K562 (cell line): ENCODE results near the gene VPS45. TPM values are rescaled to one million over a fixed set of nuclear protein-coding genes. Genes with fewer than 3 reads are reported as not detected.

ENCODE experiments used
- ATAC-seq: fragments of 200-7000 bp; cut with Tn5 transposase; 3 replicates; pipeline ENCODE4 v1.9.1; 2020; ENCODE audit warnings: moderate library complexity
- BruUV-seq: library from RNA; stranded (reverse); fragments of 400-500 nt; replicated peaks from 2 replicates; lab custom pipeline; 2021; lab: Mats Ljungman, UMichigan
- CTCF ChIA-PET: fragments of 300-600 bp; formaldehyde crosslinking; extraction: SDS; loops from one replicate; lab custom pipeline; 2021; ENCODE audit warnings: low intra/inter-chr PET ratio; lab: Yijun Ruan, JAX
- POLR2A ChIA-PET: fragments of 300-600, 350-650 bp; sonication (Branson Sonifier 250); formaldehyde crosslinking; extraction: SDS; loops from one replicate; lab custom pipeline; 2021; ENCODE audit warnings: antibody characterized with exemption, inconsistent platforms; lab: Yijun Ruan, JAX
- DNase-seq, 4 experiments: peaks; one replicate each; pipeline versions ENCODE4 v3.0.0 to v3.0.0-alpha.2; 2011 to 2018; ENCODE audit warnings: low spot score in 3 of 4, mixed read lengths in 3 of 4; ENCODE audit errors: extremely low read depth in 1 of 4
- FAIRE-seq: peaks from 2 replicates; lab custom pipeline; 2011; peaks lifted over from hg19 to GRCh38; lab: Jason Lieb, UNC
- H2AFZ ChIP-seq: 2 replicates; pipeline ENCODE4 v1.6.0; 2011; ENCODE audit warnings: low read depth, low read length, control low read depth, inconsistent platforms
- H3K27ac ChIP-seq: fragments of 200-600 bp; 3 replicates; pipeline ENCODE4 v1.8.0; 2011; ENCODE audit warnings: low read depth, mild to moderate bottlenecking, control low read depth, inconsistent platforms, low read length, moderate library complexity, mixed read lengths; ENCODE audit errors: extremely low read depth
- H3K27me3 ChIP-seq, 2 experiments: fragments of 300-600 bp in 1 of 2; 2 replicates in 1 of 2; 3 replicates in 1 of 2; pipeline versions ENCODE4 v1.6.0 to v1.8.0; 2011; ENCODE audit warnings: inconsistent platforms in 2 of 2, low read length in 2 of 2, mild to moderate bottlenecking in 1 of 2, mixed read lengths in 1 of 2, moderate library complexity in 1 of 2; ENCODE audit not compliant: control insufficient read depth in 2 of 2, insufficient read depth in 2 of 2
- H3K36me3 ChIP-seq: fragments of 300-600 bp; 3 replicates; pipeline ENCODE4 v1.8.0; 2011; ENCODE audit warnings: mild to moderate bottlenecking, low read length, inconsistent platforms; ENCODE audit not compliant: control insufficient read depth, insufficient read depth
- H3K4me1 ChIP-seq, 2 experiments: fragments of 200-600 bp in 1 of 2; replicated peaks in 1 of 2; 2 replicates in 1 of 2; 3 replicates in 1 of 2; pipeline versions ENCODE4 v1.5.1 to v1.8.0; 2011; ENCODE audit warnings: inconsistent platforms in 2 of 2, low read length in 2 of 2, mild to moderate bottlenecking in 1 of 2, mixed read lengths in 1 of 2, moderate library complexity in 1 of 2; ENCODE audit not compliant: control insufficient read depth in 2 of 2, insufficient read depth in 2 of 2
- H3K4me2 ChIP-seq: 2 replicates; pipeline ENCODE4 v1.6.1; 2011; ENCODE audit warnings: low read length, control low read depth, inconsistent platforms, mixed read lengths; ENCODE audit not compliant: insufficient read depth
- H3K4me3 ChIP-seq: fragments of 200-600 bp; sonication (generic), shearing (Covaris generic); 2 replicates; pipeline ENCODE4 v1.5.1; 2016; ENCODE audit warnings: control low read depth, inconsistent platforms
- H3K79me2 ChIP-seq: fragments of 200-600 bp; 3 replicates; pipeline ENCODE4 v1.8.0; 2011; ENCODE audit warnings: low read length, inconsistent platforms; ENCODE audit not compliant: control insufficient read depth, insufficient read depth
- H3K9ac ChIP-seq, 2 experiments: 2 replicates each; pipeline versions ENCODE4 v1.6.0 to v1.6.1; 2011; ENCODE audit warnings: low read depth in 2 of 2, low read length in 2 of 2, control low read depth in 1 of 2, inconsistent platforms in 1 of 2, mild to moderate bottlenecking in 1 of 2, mixed read lengths in 1 of 2; ENCODE audit not compliant: insufficient read depth in 1 of 2
- H3K9me1 ChIP-seq: one replicate; pipeline ENCODE4 v1.6.0; 2011; ENCODE audit warnings: inconsistent platforms, mild to moderate bottlenecking, low read length, moderate library complexity; ENCODE audit not compliant: control insufficient read depth, insufficient read depth
- H3K9me3 ChIP-seq: replicated peaks from 2 replicates; pipeline ENCODE4 v1.5.1; 2011; ENCODE audit warnings: low read depth, low read length, inconsistent platforms; ENCODE audit not compliant: control insufficient read depth, insufficient read depth
- H4K20me1 ChIP-seq: replicated peaks from 2 replicates; pipeline ENCODE4 v1.6.1; 2011; ENCODE audit warnings: low read length, inconsistent platforms, mixed read lengths; ENCODE audit not compliant: control insufficient read depth, insufficient read depth
- COPS2 ChIP-seq: fragments of 450-650 bp; conservative IDR thresholded peaks from 2 replicates; pipeline ENCODE4 v1.6.1; 2016; ENCODE audit warnings: mild to moderate bottlenecking, moderate library complexity
- HEY1 ChIP-seq: fragments of 250-450 bp; sonication (Bioruptor Pico); IDR thresholded peaks from 2 replicates; pipeline ENCODE4 v1.5.0; 2020; ENCODE audit warnings: mild to moderate bottlenecking, moderate library complexity, borderline replicate concordance
- KHSRP ChIP-seq: fragments of 450-650 bp; IDR thresholded peaks from 2 replicates; pipeline ENCODE4 v1.6.1; 2017
- MBD1 ChIP-seq: fragments of 250-450 bp; sonication (Bioruptor Pico); IDR thresholded peaks from 2 replicates; pipeline ENCODE4 v1.8.0; 2022; ENCODE audit warnings: inconsistent platforms
- SMAD3 ChIP-seq: fragments of 450-650 bp; formaldehyde crosslinking; conservative IDR thresholded peaks from 2 replicates; pipeline ENCODE4 v1.4.0; 2020; ENCODE audit warnings: mild to moderate bottlenecking
- SMC3 ChIP-seq: conservative IDR thresholded peaks from 2 replicates; pipeline ENCODE4 v1.6.1; 2011; ENCODE audit warnings: low read depth, low read length, improper control_type of control experiment; ENCODE audit not compliant: insufficient read depth
- ZBTB1 ChIP-seq: sonication (generic); formaldehyde crosslinking; IDR thresholded peaks from 2 replicates; pipeline ENCODE4 v1.8.1; 2023; ENCODE audit warnings: missing genetic modification reagents, low read depth, mild to moderate bottlenecking, borderline replicate concordance
- ZFP30 ChIP-seq: fragments of 250-450 bp; sonication (Bioruptor Pico); IDR thresholded peaks from 2 replicates; pipeline ENCODE4 v1.8.0; 2022; ENCODE audit warnings: moderate library complexity, mild to moderate bottlenecking, inconsistent platforms, borderline replicate concordance
- ZFX ChIP-seq: sonication (generic); formaldehyde crosslinking; IDR thresholded peaks from 2 replicates; pipeline ENCODE4 v1.8.0; 2022; ENCODE audit warnings: mild to moderate bottlenecking, missing genetic modification reagents, moderate library complexity
- ZNF436 ChIP-seq: fragments of 250-450, 450-650 bp; sonication (Bioruptor Pico); formaldehyde crosslinking; IDR thresholded peaks from 2 replicates; pipeline ENCODE4 v1.7.0; 2020; ENCODE audit warnings: mild to moderate bottlenecking
- ZNF583 ChIP-seq: fragments of 250-450 bp; sonication (Bioruptor Pico); IDR thresholded peaks from 2 replicates; pipeline ENCODE4 v1.4.0; 2020
- WGBS: fragments of 100-300 bp; shearing (Covaris generic); methylation state at CpG from one replicate; pipeline ENCODE4 v1.1.6; 2016; ENCODE audit warnings: low coverage, mixed read lengths; ENCODE audit not compliant: insufficient coverage; ENCODE audit errors: missing lambda C conversion rate; 5-methylcytosine and 5-hydroxymethylcytosine counted together
- in situ Hi-C: fragments of 300-500 bp; cut with MboI; formaldehyde crosslinking; loops from 4 replicates; pipeline ENCODE4 v1.15.0; 2018; ENCODE audit warnings: inconsistent platforms, mixed read lengths
- intact Hi-C: fragments of 100-400 bp; cut with micrococcal nuclease; formaldehyde crosslinking; loops from 2 replicates; pipeline ENCODE4 v1.14.2; 2022
- polyA plus RNA-seq, 8 experiments: library from polyadenylated mRNA; depleted of rRNA in 4 of 8; stranded (reverse) in 5 of 8; unstranded in 3 of 8; fragments of >200 nt; fragmentation: Nextera tagmentation in 2 of 8; fragmentation: Illumina TruSeq in 1 of 8; extraction: Ambion mirVana in 2 of 8; extraction: Trizol in 1 of 8; gene quantifications; 2 replicates each; pipeline versions ENCODE4 v1.2.1 to v1.2.3, GENCODE V29; 2011 to 2014; ENCODE audit warnings: inconsistent platforms in 1 of 8, missing spikeins in 1 of 8
- total RNA-seq, 7 experiments: library from RNA; depleted of rRNA in 6 of 7; stranded (reverse); fragments of >200 nt in 6 of 7; fragmentation: Illumina TruSeq in 2 of 7; extraction: Trizol in 2 of 7; gene quantifications; 2 replicates each; pipeline versions ENCODE4 v1.2.1 to v1.2.3, GENCODE V29; 2011 to 2021; ENCODE audit warnings: low replicate concordance in 1 of 7
- TF ChIP-seq, protein P1 (sequence below): IDR thresholded peaks from 3 replicates; pipeline ENCODE4 v1.6.1; 2011; ENCODE audit warnings: borderline replicate concordance, mild to moderate bottlenecking; ENCODE audit not compliant: insufficient read length, insufficient read depth
- TF ChIP-seq, protein P2 (sequence below): fragments of 450-650 bp; IDR thresholded peaks from 2 replicates; pipeline ENCODE4 v1.7.0; 2016; ENCODE audit warnings: borderline replicate concordance
- TF ChIP-seq, protein P3 (sequence below): fragments of 450-650 bp; IDR thresholded peaks from 2 replicates; pipeline ENCODE4 v1.6.1; 2018; ENCODE audit warnings: mild to moderate bottlenecking, low read depth; ENCODE audit not compliant: partially characterized antibody
- TF ChIP-seq, protein P4 (sequence below): sonication (generic); formaldehyde crosslinking; IDR thresholded peaks from 2 replicates; pipeline ENCODE4 v1.8.0; 2022; ENCODE audit warnings: mild to moderate bottlenecking, missing genetic modification reagents

VPS45 gene
- total and polyA plus RNA-seq, 9 of the 15 experiments (the other 6 are each of a cell fraction or from before 2014, with no cell fraction given): 17.9 to 48.2 (median 34.4) TPM

DNA sequence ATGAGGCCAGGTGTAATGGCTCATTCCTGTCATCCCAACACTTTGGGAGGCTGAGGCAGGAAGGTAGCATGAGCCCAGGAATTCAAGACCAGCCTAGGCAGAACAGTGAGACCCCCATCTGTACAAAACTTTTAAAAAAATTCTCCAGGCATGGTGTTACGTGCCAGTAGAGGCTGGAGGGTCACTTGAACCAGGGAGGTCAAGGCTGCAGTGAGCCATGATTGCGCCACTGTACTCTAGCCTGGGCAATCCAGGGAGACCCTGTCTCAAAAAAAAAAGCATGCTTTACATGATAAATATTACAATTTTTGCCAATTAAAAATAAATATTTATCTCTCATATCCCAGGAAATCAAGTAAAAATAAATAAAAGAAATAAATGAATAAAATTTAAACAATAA is 17.6 kb upstream of the VPS45 start:
- no peaks in the 10 kb centered on the region; a peak in 1 of 5 replicates for H3K4me1 ChIP-seq
- DNase-seq: no peak
- ChIA-PET CTCF (interaction anchor here (0.6 to 3.7 kb wide), 4 partner anchors 87 to 171 kb away, joined by 3 to 33 read pairs (median 3); a partner anchor contains a TSS), POLR2A (interaction anchor here (0.6 to 1.4 kb wide), 5 partner anchors 8 to 164 kb away, joined by 3 to 8 read pairs (median 4); a partner anchor contains a TSS)
- in situ Hi-C loops: loop anchor here (5.0 kb wide), 1 partner anchor 83 kb away; no protein-coding TSS in a partner anchor
- H3K9me1 ChIP-seq: no peaks in the 10 kb centered on the region
- WGBS: 57% methylated on average over 2 of the region's 2 CpGs
- FAIRE-seq: no peak
- ATAC-seq: no peak
- no peaks in the 10 kb centered on the region for H3K27me3 ChIP-seq
- no peak overlapping the region for H3K9ac ChIP-seq
- no peak overlapping the region for H2AFZ ChIP-seq
- H3K4me2 ChIP-seq: no peak overlapping the region
- no peaks in the 10 kb centered on the region for H3K9me3 ChIP-seq
- H3K27ac ChIP-seq: no peak overlapping the region
- no peaks in the 10 kb centered on the region for H4K20me1 ChIP-seq
- TF ChIP-seq ZBTB1 (CRISPR knock-in tag) (no peak), ZNF583 (CRISPR knock-in tag) (no peak), MBD1 (no peak), SMAD3 (CRISPR knock-in tag) (no peak), COPS2 (no peak), KHSRP (no peak), ZFP30 (CRISPR knock-in tag) (no peak), SMC3 (no peak), ZFX (CRISPR knock-in tag) (no peak), HEY1 (CRISPR knock-in tag) (no peak), ZNF436 (CRISPR knock-in tag) (no peak)
- TF ChIP-seq, protein P1, sequence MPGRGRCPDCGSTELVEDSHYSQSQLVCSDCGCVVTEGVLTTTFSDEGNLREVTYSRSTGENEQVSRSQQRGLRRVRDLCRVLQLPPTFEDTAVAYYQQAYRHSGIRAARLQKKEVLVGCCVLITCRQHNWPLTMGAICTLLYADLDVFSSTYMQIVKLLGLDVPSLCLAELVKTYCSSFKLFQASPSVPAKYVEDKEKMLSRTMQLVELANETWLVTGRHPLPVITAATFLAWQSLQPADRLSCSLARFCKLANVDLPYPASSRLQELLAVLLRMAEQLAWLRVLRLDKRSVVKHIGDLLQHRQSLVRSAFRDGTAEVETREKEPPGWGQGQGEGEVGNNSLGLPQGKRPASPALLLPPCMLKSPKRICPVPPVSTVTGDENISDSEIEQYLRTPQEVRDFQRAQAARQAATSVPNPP: no peak
- TF ChIP-seq, protein P2, sequence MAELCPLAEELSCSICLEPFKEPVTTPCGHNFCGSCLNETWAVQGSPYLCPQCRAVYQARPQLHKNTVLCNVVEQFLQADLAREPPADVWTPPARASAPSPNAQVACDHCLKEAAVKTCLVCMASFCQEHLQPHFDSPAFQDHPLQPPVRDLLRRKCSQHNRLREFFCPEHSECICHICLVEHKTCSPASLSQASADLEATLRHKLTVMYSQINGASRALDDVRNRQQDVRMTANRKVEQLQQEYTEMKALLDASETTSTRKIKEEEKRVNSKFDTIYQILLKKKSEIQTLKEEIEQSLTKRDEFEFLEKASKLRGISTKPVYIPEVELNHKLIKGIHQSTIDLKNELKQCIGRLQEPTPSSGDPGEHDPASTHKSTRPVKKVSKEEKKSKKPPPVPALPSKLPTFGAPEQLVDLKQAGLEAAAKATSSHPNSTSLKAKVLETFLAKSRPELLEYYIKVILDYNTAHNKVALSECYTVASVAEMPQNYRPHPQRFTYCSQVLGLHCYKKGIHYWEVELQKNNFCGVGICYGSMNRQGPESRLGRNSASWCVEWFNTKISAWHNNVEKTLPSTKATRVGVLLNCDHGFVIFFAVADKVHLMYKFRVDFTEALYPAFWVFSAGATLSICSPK: no peak
- TF ChIP-seq, protein P3, sequence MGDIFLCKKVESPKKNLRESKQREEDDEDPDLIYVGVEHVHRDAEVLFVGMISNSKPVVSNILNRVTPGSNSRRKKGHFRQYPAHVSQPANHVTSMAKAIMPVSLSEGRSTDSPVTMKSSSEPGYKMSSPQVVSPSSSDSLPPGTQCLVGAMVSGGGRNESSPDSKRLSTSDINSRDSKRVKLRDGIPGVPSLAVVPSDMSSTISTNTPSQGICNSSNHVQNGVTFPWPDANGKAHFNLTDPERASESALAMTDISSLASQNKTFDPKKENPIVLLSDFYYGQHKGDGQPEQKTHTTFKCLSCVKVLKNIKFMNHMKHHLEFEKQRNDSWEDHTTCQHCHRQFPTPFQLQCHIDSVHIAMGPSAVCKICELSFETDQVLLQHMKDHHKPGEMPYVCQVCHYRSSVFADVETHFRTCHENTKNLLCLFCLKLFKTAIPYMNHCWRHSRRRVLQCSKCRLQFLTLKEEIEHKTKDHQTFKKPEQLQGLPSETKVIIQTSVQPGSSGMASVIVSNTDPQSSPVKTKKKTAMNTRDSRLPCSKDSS: no peak
- TF ChIP-seq, protein P4, sequence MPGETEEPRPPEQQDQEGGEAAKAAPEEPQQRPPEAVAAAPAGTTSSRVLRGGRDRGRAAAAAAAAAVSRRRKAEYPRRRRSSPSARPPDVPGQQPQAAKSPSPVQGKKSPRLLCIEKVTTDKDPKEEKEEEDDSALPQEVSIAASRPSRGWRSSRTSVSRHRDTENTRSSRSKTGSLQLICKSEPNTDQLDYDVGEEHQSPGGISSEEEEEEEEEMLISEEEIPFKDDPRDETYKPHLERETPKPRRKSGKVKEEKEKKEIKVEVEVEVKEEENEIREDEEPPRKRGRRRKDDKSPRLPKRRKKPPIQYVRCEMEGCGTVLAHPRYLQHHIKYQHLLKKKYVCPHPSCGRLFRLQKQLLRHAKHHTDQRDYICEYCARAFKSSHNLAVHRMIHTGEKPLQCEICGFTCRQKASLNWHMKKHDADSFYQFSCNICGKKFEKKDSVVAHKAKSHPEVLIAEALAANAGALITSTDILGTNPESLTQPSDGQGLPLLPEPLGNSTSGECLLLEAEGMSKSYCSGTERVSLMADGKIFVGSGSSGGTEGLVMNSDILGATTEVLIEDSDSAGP (CRISPR knock-in tag): no peak
- no TSS peak for BruUV-seq
- intact Hi-C loops: loop anchor here (1.0 to 5.0 kb wide), 4 partner anchors 43 to 161 kb away; no protein-coding TSS in a partner anchor
- H3K36me3 ChIP-seq: no peaks in the 10 kb centered on the region
- no peaks in the 10 kb centered on the region for H3K79me2 ChIP-seq
- no peak overlapping the region for H3K4me3 ChIP-seq
